Heart left ventricle (tissue), 16 donors: Measurements from ENCODE around the gene PHLPP1. TPM values are rescaled to one million over a fixed set of nuclear protein-coding genes. Genes with fewer than 3 reads are reported as not detected.
A peak's percentile ranks its signal among the peaks of the same experiment; 100 is the strongest.

ENCODE experiments used
- ATAC-seq, 4 donors: fragments of 200-7000 bp; cut with Tn5 transposase; one replicate each; pipeline ENCODE4 v1.9.1; 2020 to 2022; ENCODE audit warnings: moderate library complexity in 4 of 4, mild to moderate bottlenecking in 3 of 4, moderate number of reproducible peaks in 1 of 4
- DNase-seq, 5 donors: peaks; one replicate each; pipeline ENCODE4 v3.0.0-alpha.2; 2020
- H3K27ac ChIP-seq, 12 donors: fragments of 200-600 bp; sonication (generic) in 4 of 12; one replicate each; pipeline versions ENCODE4 v1.5.0 to v1.8.0; 2016 to 2022; ENCODE audit warnings: mild to moderate bottlenecking in 2 of 12
- H3K27me3 ChIP-seq, 9 donors: fragments of 200-600 bp; sonication (generic) in 2 of 9; one replicate each; pipeline versions ENCODE4 v1.5.1 to v1.8.0; 2016 to 2022; ENCODE audit warnings: mild to moderate bottlenecking in 3 of 9
- H3K36me3 ChIP-seq, 9 donors: fragments of 200-600 bp; sonication (generic) in 2 of 9; one replicate each; pipeline versions ENCODE4 v1.5.0 to v1.8.0; 2018 to 2022; ENCODE audit warnings: mild to moderate bottlenecking in 2 of 9
- H3K4me1 ChIP-seq, 12 donors: fragments of 200-600 bp; sonication (generic) in 4 of 12; one replicate each; pipeline versions ENCODE4 v1.5.0 to v1.8.0; 2016 to 2022; ENCODE audit warnings: mild to moderate bottlenecking in 3 of 12
- H3K4me3 ChIP-seq, 12 donors: fragments of 200-600 bp; sonication (generic) in 4 of 12; one replicate each; pipeline versions ENCODE4 v1.5.0 to v1.8.0; 2017 to 2022; ENCODE audit warnings: mild to moderate bottlenecking in 9 of 12, moderate library complexity in 4 of 12
- H3K9me3 ChIP-seq, 12 donors: fragments of 200-600 bp; sonication (generic) in 4 of 12; one replicate each; pipeline versions ENCODE4 v1.5.0 to v1.8.0; 2016 to 2022; ENCODE audit warnings: mild to moderate bottlenecking in 1 of 12
- POLR2A ChIP-seq, 2 donors: fragments of 450-650 bp; IDR thresholded peaks; one replicate each; pipeline ENCODE4 v1.6.1; 2017; ENCODE audit warnings: antibody characterized with exemption in 2 of 2, mild to moderate bottlenecking in 2 of 2, moderate library complexity in 2 of 2
- WGBS, 4 donors: extraction: QIAGEN DNeasy Blood & Tissue Kit in 2 of 4; methylation state at CpG; one replicate each; pipeline versions ENCODE4 v1.1.5 to v1.1.7; 2013 to 2018; 5-methylcytosine and 5-hydroxymethylcytosine counted together
- intact Hi-C, 10 donors: fragments of 100-400 bp; cut with DNase I; formaldehyde crosslinking; loops; one replicate each; pipeline versions ENCODE4 v1.11.1 to v1.14.2; 2022
- polyA plus RNA-seq, 2 donors: library from polyadenylated mRNA; stranded (reverse); fragments of 200-250 nt; gene quantifications; one replicate each; pipeline ENCODE4 v1.2.3, GENCODE V29; 2013
- total RNA-seq, 9 donors: library from RNA; depleted of rRNA in 2 of 9; stranded (reverse); fragments of >200 nt in 2 of 9; fragmentation: NEBNext Ultra II Directional in 3 of 9; extraction: Animal tissue kit (Norgen Biotek cat#: 25700) in 3 of 9; gene quantifications; one replicate each; pipeline versions ENCODE4 v1.1.0 to v1.2.4, GENCODE V29; 2016 to 2023
- TF ChIP-seq, protein P1 (sequence below), 12 donors: fragments of 200-600 bp; sonication (generic) in 4 of 12; IDR thresholded peaks; one replicate each; pipeline versions ENCODE4 v1.5.0 to v1.8.0; 2018 to 2022; ENCODE audit warnings: antibody characterized with exemption in 12 of 12, mild to moderate bottlenecking in 5 of 12
- donor health status: ischemic (EF 13 %, LVEDD 7.1; RV severe dilation, severe dysfunction).
- donor health status: healthy with polysubstance abuse.
- donor health status: DM: no; HTN: yes; CAD: no.
- donor health status: DM: no; HTN: no; CAD: no.
- donor health status: ischemic (EF 25% LVEDD 6.9; RV normal size, moderate dysfunction).
- donor health status: ischemic (EF 25% LVEDD 5.7; RV mildly dilated, moderate dysfunction).
- donor health status: healthy.
- donor health status: DM: yes; HTN: yes; CAD: no.
- donor health status: ischemic (EF 35%, LVEDD 5.7; RV mildly dilated, moderate dysfunction).
- donor health status: nonischemic (EF 11% LVEDD 7.7; RV severe dilation, severe dysfunction).
- donor health status: DM: yes; HTN: yes; CAD: no.
- donor health status: PGD.
- donor health status: ischemic (EF 29% LVEDD 5.4; RV normal size, mild dysfunction).
- donor health status: nonischemic (EF 23%, LVEDD 6.1; RV moderate dilation, normal function).

PHLPP1 gene
- total and polyA plus RNA-seq, 11 donors: 1.7 to 11.1 (median 6.2) TPM

DNA sequence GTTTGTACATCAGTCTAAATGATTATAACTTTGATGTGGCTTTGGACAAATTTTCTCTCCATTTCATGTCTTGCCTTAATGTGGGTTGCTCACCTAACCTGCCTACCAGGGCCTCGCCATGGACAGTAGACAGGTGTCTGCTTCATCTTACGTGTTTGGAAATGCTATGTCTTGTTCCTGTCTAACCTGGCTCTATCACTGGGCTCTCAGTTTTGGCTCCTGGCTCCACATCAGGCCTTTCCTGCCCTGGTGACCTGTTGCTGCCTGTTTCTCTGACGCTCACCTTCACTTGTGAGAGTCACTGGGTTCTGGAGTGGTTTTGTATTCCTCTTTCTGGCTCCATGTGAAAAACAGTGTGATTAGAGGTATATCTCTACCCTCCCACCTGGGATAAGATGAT is 65.9 kb downstream of the PHLPP1 start:
- WGBS, 4 donors: 91 to 94% (median 93%) methylated on average over 3 of the region's 3 CpGs
- Histone ChIP-seq H3K4me3 (no peak overlapping the region), H3K36me3 (no peaks in the 10 kb centered on the region), H3K4me1 (peaks cover 0 to 30% (median 11%) of the 10 kb centered on the region in 12 donors), H3K27ac (peak overlapping the region in 1 of 12 donors; percentile 6), H3K27me3 (no peaks in the 10 kb centered on the region), H3K9me3 (no peaks in the 10 kb centered on the region)
- TF ChIP-seq, protein P1, sequence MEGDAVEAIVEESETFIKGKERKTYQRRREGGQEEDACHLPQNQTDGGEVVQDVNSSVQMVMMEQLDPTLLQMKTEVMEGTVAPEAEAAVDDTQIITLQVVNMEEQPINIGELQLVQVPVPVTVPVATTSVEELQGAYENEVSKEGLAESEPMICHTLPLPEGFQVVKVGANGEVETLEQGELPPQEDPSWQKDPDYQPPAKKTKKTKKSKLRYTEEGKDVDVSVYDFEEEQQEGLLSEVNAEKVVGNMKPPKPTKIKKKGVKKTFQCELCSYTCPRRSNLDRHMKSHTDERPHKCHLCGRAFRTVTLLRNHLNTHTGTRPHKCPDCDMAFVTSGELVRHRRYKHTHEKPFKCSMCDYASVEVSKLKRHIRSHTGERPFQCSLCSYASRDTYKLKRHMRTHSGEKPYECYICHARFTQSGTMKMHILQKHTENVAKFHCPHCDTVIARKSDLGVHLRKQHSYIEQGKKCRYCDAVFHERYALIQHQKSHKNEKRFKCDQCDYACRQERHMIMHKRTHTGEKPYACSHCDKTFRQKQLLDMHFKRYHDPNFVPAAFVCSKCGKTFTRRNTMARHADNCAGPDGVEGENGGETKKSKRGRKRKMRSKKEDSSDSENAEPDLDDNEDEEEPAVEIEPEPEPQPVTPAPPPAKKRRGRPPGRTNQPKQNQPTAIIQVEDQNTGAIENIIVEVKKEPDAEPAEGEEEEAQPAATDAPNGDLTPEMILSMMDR (IDR thresholded peaks at IDR 0.05): no peak
- no peak for TF ChIP-seq POLR2A (IDR thresholded peaks at IDR 0.05)
- DNase-seq (no peak), ATAC-seq (no peak)
- intact Hi-C loops: no loop called here

DNA sequence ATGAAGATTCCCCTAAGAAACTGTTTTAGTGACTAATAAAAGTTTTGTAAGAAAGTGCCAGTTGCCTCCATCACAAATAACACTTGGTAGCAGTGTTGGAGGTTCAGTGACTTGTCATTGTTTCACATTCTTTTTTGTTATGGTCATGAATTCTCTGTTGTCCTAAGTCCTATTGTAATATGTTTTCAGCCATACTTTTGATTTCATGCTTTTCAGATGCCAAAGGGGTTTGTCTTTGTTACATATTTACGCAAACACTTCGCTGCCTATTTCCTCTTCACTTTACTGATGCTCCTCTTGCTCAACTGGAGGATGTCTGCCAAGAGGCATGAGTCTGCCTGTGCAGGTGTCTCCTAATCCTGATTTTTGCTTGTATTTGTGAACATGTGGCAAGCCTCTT is 66.6 kb downstream of the PHLPP1 start:
- Histone ChIP-seq H3K36me3 (no peaks in the 10 kb centered on the region), H3K4me3 (no peak overlapping the region), H3K27me3 (no peaks in the 10 kb centered on the region), H3K4me1 (peaks cover 0 to 30% (median 11%) of the 10 kb centered on the region in 12 donors), H3K9me3 (no peaks in the 10 kb centered on the region), H3K27ac (peak overlapping the region in 1 of 12 donors; percentile 6)
- TF ChIP-seq POLR2A (IDR thresholded peaks at IDR 0.05): no peak
- TF ChIP-seq, protein P1 (IDR thresholded peaks at IDR 0.05): no peak
- intact Hi-C loops: no loop called here
- 63 to 82% (median 77%) methylated on average over 2 of the region's 2 CpGs for WGBS, 4 donors
- DNase-seq (no peak), ATAC-seq (peak in 2 of 4 donors; percentile 24 to 38)

DNA sequence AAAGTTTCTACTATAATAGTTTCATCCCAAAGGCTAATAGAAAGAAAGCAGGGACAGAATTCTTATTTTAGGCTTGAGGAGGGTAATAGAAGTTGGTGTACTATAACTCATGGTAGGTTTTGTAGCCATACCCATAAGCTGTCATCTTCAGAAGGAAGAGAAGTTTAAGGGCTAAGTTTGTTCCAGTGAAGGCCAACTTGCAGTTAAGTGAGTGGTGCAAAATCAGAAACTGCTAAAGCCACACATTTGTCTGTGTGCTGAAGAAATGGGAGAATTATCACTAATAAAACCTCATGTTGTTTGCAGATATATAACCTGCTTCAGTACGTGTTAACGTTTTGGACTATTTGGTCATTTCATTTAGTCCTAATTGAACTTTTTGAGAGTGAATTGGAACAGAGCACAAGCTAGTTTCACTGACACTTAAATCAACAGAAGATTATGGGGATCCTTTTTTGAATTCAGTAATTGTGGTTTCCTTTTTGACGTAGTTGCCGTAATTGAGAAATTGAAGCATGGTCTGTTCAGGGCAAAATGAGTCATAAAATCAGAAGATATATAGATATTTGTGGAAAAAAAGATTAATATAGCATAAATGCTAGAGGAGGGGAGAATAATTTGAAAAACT is 69.1 kb downstream of the PHLPP1 start:
- intact Hi-C loops: no loop called here
- ATAC-seq: peak in 1 of 4 donors; percentile 22
- Histone ChIP-seq H3K36me3 (no peaks in the 10 kb centered on the region), H3K27me3 (no peaks in the 10 kb centered on the region), H3K4me1 (peaks cover 0 to 30% (median 11%) of the 10 kb centered on the region in 12 donors), H3K27ac (peak overlapping the region in 8 of 12 donors; percentile 5 to 44 (median 26)), H3K4me3 (peak overlapping the region in 1 of 12 donors; percentile 9), H3K9me3 (no peaks in the 10 kb centered on the region)
- DNase-seq: no peak
- TF ChIP-seq, protein P1 (IDR thresholded peaks at IDR 0.05): no peak
- 69 to 82% (median 77%) methylated on average over 4 of the region's 4 CpGs for WGBS, 4 donors

DNA sequence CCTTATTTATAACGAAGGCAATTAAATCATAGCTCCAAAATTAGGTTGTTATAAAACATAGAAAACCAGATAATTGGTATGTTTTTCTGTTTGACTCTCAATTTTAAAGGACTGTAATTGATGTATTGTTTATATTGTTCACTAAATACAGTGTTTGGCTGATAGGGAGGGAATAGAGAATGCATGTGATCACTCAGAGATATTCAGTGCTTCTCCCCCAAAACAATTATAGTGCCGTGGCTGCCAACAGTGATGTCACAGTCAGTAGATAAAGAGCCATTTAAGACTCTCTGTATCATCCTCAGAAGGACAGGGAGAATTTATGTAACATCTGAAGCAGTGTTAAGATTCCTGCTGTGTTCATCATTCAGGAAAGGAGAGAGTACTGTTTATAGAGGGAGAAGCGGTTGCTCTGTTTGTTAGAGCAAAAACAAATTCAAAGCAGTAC is 69.6 kb downstream of the PHLPP1 start:
- Histone ChIP-seq H3K36me3 (no peaks in the 10 kb centered on the region), H3K4me3 (peak overlapping the region in 1 of 12 donors; percentile 9), H3K9me3 (no peaks in the 10 kb centered on the region), H3K27ac (peak overlapping the region in 7 of 12 donors; percentile 5 to 44 (median 32)), H3K4me1 (peaks cover 0 to 30% (median 11%) of the 10 kb centered on the region in 12 donors), H3K27me3 (no peaks in the 10 kb centered on the region)
- intact Hi-C loops: no loop called here
- DNase-seq: peak in 4 of 5 donors; percentile 21 to 52 (median 28)
- 57 to 71% (median 63%) methylated on average over 3 of the region's 3 CpGs for WGBS, 4 donors
- peak in 3 of 4 donors; percentile 37 to 64 (median 54) for ATAC-seq
- TF ChIP-seq POLR2A (IDR thresholded peaks at IDR 0.05): no peak
